ENCODE results near the gene KRTAP5-3.

The KRTAP5-3 gene, protein sequence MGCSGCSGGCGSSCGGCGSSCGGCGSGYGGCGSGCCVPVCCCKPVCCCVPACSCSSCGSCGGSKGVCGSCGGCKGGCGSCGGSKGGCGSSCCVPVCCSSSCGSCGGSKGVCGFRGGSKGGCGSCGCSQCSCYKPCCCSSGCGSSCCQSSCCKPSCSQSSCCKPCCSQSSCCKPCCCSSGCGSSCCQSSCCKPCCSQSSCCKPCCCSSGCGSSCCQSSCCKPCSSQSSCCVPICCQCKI

GRCh38 chr11:1608363-1608762 is at the start of gene KRTAP5-3:
Gene KRTAP5-3, minus strand, starts transcription at chr11:1608463. Its CDS starts 78 bp downstream, at chr11:1608385.
- no peak within 1 kb of the TSS for H3K27ac ChIP-seq (ENCODE audit: low read depth, low read length)
- no peak within 1 kb of the TSS for H3K9ac ChIP-seq (ENCODE audit: low read length)
- no peaks in the 10 kb centered on the region for H3K4me1 ChIP-seq (ENCODE audit: control insufficient read depth, insufficient read depth, low read length)
- no peaks in the 10 kb centered on the region for H3K36me3 ChIP-seq (ENCODE audit: control insufficient read depth, insufficient read depth, low read length)
- H3K4me3 ChIP-seq (ENCODE audit: low read length): no peak within 1 kb of the TSS
- peaks cover 2% of the 10 kb centered on the region for H3K27me3 ChIP-seq (ENCODE audit: control insufficient read depth, insufficient read depth, low read length)

- H3K4me1 ChIP-seq (ENCODE audit: control insufficient read depth, insufficient read depth, low read length): no peaks in the 10 kb centered on the region
- peaks cover 9% of the 10 kb centered on the region for H3K27me3 ChIP-seq (ENCODE audit: control insufficient read depth, insufficient read depth, low read length)
- no peak overlapping the region for H3K9ac ChIP-seq (ENCODE audit: low read length)
- no peaks in the 10 kb centered on the region for H3K36me3 ChIP-seq (ENCODE audit: control insufficient read depth, insufficient read depth, low read length)
- no peak overlapping the region for H3K27ac ChIP-seq (ENCODE audit: low read depth, low read length)
- no peak overlapping the region for H3K4me3 ChIP-seq (ENCODE audit: low read length)
These were observed 48.4 kb upstream of the KRTAP5-3 start for GRCh38 chr11:1656670-1657069.

GRCh38 chr11:1656061-1656441 is 47.8 kb upstream of the KRTAP5-3 start:
- Histone ChIP-seq H3K4me3 (ENCODE audit: low read length) (no peak overlapping the region), H3K27me3 (ENCODE audit: control insufficient read depth, insufficient read depth, low read length) (peaks cover 9% of the 10 kb centered on the region), H3K4me1 (ENCODE audit: control insufficient read depth, insufficient read depth, low read length) (no peaks in the 10 kb centered on the region), H3K27ac (ENCODE audit: low read depth, low read length) (no peak overlapping the region), H3K9ac (ENCODE audit: low read length) (no peak overlapping the region), H3K36me3 (ENCODE audit: control insufficient read depth, insufficient read depth, low read length) (no peaks in the 10 kb centered on the region)

- H3K9ac ChIP-seq (ENCODE audit: low read length): no peak overlapping the region
- no peak overlapping the region for H3K4me3 ChIP-seq (ENCODE audit: low read length)
- H3K4me1 ChIP-seq (ENCODE audit: control insufficient read depth, insufficient read depth, low read length): no peaks in the 10 kb centered on the region
- no peak overlapping the region for H3K27ac ChIP-seq (ENCODE audit: low read depth, low read length)
- no peaks in the 10 kb centered on the region for H3K36me3 ChIP-seq (ENCODE audit: control insufficient read depth, insufficient read depth, low read length)
- H3K27me3 ChIP-seq (ENCODE audit: control insufficient read depth, insufficient read depth, low read length): peaks cover 9% of the 10 kb centered on the region
These were observed 47.2 kb upstream of the KRTAP5-3 start for GRCh38 chr11:1655168-1656060.

GRCh38 chr11:1654388-1655167 is 46.3 kb upstream of the KRTAP5-3 start:
- Histone ChIP-seq H3K36me3 (ENCODE audit: control insufficient read depth, insufficient read depth, low read length) (no peaks in the 10 kb centered on the region), H3K4me1 (ENCODE audit: control insufficient read depth, insufficient read depth, low read length) (no peaks in the 10 kb centered on the region), H3K27ac (ENCODE audit: low read depth, low read length) (no peak overlapping the region), H3K27me3 (ENCODE audit: control insufficient read depth, insufficient read depth, low read length) (peaks cover 9% of the 10 kb centered on the region), H3K9ac (ENCODE audit: low read length) (no peak overlapping the region), H3K4me3 (ENCODE audit: low read length) (no peak overlapping the region)

- H3K4me1 ChIP-seq (ENCODE audit: control insufficient read depth, insufficient read depth, low read length): no peaks in the 10 kb centered on the region
- no peak overlapping the region for H3K4me3 ChIP-seq (ENCODE audit: low read length)
- H3K27ac ChIP-seq (ENCODE audit: low read depth, low read length): no peak overlapping the region
- H3K27me3 ChIP-seq (ENCODE audit: control insufficient read depth, insufficient read depth, low read length): peaks cover 9% of the 10 kb centered on the region
- no peak overlapping the region for H3K9ac ChIP-seq (ENCODE audit: low read length)
- H3K36me3 ChIP-seq (ENCODE audit: control insufficient read depth, insufficient read depth, low read length): no peaks in the 10 kb centered on the region
These were observed 45.5 kb upstream of the KRTAP5-3 start for GRCh38 chr11:1653541-1654387.

GRCh38 chr11:1652771-1653540 is 44.7 kb upstream of the KRTAP5-3 start:
- H3K36me3 ChIP-seq (ENCODE audit: control insufficient read depth, insufficient read depth, low read length): no peaks in the 10 kb centered on the region
- no peaks in the 10 kb centered on the region for H3K4me1 ChIP-seq (ENCODE audit: control insufficient read depth, insufficient read depth, low read length)
- peaks cover 9% of the 10 kb centered on the region for H3K27me3 ChIP-seq (ENCODE audit: control insufficient read depth, insufficient read depth, low read length)
- no peak overlapping the region for H3K4me3 ChIP-seq (ENCODE audit: low read length)
- H3K27ac ChIP-seq (ENCODE audit: low read depth, low read length): no peak overlapping the region
- no peak overlapping the region for H3K9ac ChIP-seq (ENCODE audit: low read length)

GRCh38 chr11:1652442-1652770 is 44.1 kb upstream of the KRTAP5-3 start:
- H3K4me3 ChIP-seq (ENCODE audit: low read length): no peak overlapping the region
- no peak overlapping the region for H3K9ac ChIP-seq (ENCODE audit: low read length)

GRCh38 chr11:1652026-1652425 is 43.8 kb upstream of the KRTAP5-3 start:
- Histone ChIP-seq H3K27me3 (ENCODE audit: control insufficient read depth, insufficient read depth, low read length) (peaks cover 9% of the 10 kb centered on the region), H3K4me3 (ENCODE audit: low read length) (no peak overlapping the region), H3K27ac (ENCODE audit: low read depth, low read length) (no peak overlapping the region), H3K9ac (ENCODE audit: low read length) (no peak overlapping the region), H3K4me1 (ENCODE audit: control insufficient read depth, insufficient read depth, low read length) (no peaks in the 10 kb centered on the region), H3K36me3 (ENCODE audit: control insufficient read depth, insufficient read depth, low read length) (no peaks in the 10 kb centered on the region)

More at GRCh38 chr11:1652442-1652770, 44.1 kb upstream of the KRTAP5-3 start:
- Histone ChIP-seq H3K27me3 (ENCODE audit: control insufficient read depth, insufficient read depth, low read length) (peaks cover 9% of the 10 kb centered on the region), H3K27ac (ENCODE audit: low read depth, low read length) (no peak overlapping the region), H3K36me3 (ENCODE audit: control insufficient read depth, insufficient read depth, low read length) (no peaks in the 10 kb centered on the region), H3K4me1 (ENCODE audit: control insufficient read depth, insufficient read depth, low read length) (no peaks in the 10 kb centered on the region)

DNA sequence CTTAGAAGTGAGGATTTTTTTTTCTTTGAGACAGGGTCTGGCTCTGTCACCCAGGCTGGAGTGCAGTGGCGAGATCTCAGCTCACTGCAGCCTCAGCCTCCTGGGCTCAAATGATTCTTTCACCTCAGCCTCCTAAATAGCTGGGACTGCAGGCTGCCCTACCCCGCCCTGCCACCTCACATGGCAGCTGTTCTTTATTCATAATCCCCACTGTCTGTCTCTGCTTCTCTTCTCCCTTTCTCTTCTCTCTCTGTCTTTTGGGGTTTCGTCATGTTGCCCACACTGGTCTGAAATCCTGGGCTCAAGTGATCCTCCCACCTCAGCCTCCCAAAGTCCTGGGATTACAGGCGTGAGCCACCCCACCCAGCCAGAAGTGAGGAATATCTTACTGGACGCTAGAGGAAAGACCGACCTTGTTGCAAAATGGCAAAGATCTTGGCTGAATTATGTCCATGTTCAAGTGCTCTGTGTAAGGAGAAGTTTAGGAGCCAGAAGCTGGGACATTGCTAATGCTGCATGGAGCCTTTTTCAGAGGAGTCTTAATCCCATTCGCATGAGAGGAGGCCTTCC is 43.2 kb upstream of the KRTAP5-3 start:
- no peak overlapping the region for H3K4me3 ChIP-seq (ENCODE audit: low read length)
- peaks cover 9% of the 10 kb centered on the region for H3K27me3 ChIP-seq (ENCODE audit: control insufficient read depth, insufficient read depth, low read length)
- no peaks in the 10 kb centered on the region for H3K4me1 ChIP-seq (ENCODE audit: control insufficient read depth, insufficient read depth, low read length)
- no peak overlapping the region for H3K9ac ChIP-seq (ENCODE audit: low read length)
- H3K27ac ChIP-seq (ENCODE audit: low read depth, low read length): no peak overlapping the region
- H3K36me3 ChIP-seq (ENCODE audit: control insufficient read depth, insufficient read depth, low read length): no peaks in the 10 kb centered on the region

DNA sequence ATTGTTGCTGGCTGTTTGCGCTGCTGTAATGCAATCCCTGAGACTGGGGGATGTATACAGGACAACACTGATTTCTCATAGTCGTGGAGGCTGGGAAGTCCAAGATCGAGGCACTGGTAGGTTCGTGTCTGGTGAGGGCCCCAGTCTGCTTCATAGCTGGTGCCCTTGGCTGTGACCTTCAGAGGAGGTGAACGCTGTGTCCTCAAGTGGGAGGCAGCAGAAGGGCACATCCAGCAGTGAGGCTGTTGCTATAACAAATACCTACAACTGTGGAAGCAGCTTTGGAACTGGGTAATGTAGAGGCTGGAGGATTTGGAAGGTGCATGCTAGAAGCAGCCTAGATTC is 42.6 kb upstream of the KRTAP5-3 start:
- Histone ChIP-seq H3K9ac (ENCODE audit: low read length) (no peak overlapping the region), H3K4me3 (ENCODE audit: low read length) (no peak overlapping the region), H3K27ac (ENCODE audit: low read depth, low read length) (no peak overlapping the region), H3K27me3 (ENCODE audit: control insufficient read depth, insufficient read depth, low read length) (peaks cover 9% of the 10 kb centered on the region), H3K36me3 (ENCODE audit: control insufficient read depth, insufficient read depth, low read length) (no peaks in the 10 kb centered on the region), H3K4me1 (ENCODE audit: control insufficient read depth, insufficient read depth, low read length) (no peaks in the 10 kb centered on the region)

All from rectal smooth muscle tissue (tissue), 1 donor.